Muscle layer of colon (tissue), 2 donors: ENCODE data around the gene MROH2B.
"Not testable (repeated sequence)": the region's sequence is repeated elsewhere in the genome, so short reads cannot be mapped to it uniquely, and the experiment has no call there.

Source experiments
- H3K27ac ChIP-seq: one replicate; pipeline ENCODE4 v1.7.0; 2013; ENCODE audit warnings: low read depth, mild to moderate bottlenecking, low read length, moderate library complexity
- H3K27me3 ChIP-seq, 2 donors: one replicate each; pipeline ENCODE4 v1.7.0; 2013; ENCODE audit warnings: low read length in 2 of 2, mild to moderate bottlenecking in 2 of 2; ENCODE audit not compliant: insufficient read depth in 2 of 2, control insufficient read depth in 1 of 2
- H3K36me3 ChIP-seq: one replicate; pipeline ENCODE4 v1.7.0; 2013; ENCODE audit warnings: mild to moderate bottlenecking, low read length; ENCODE audit not compliant: insufficient read depth
- H3K4me1 ChIP-seq: one replicate; pipeline ENCODE4 v1.7.0; 2013; ENCODE audit warnings: mild to moderate bottlenecking, low read length; ENCODE audit not compliant: insufficient read depth
- H3K4me3 ChIP-seq, 2 donors: one replicate each; pipeline ENCODE4 v1.7.0; 2013; ENCODE audit warnings: low read length in 2 of 2, low read depth in 1 of 2, mild to moderate bottlenecking in 1 of 2, moderate library complexity in 1 of 2
- H3K9ac ChIP-seq: one replicate; pipeline ENCODE4 v1.7.0; 2013; ENCODE audit warnings: low read length
- H3K9me3 ChIP-seq: one replicate; pipeline ENCODE4 v1.7.0; 2013; ENCODE audit warnings: mild to moderate bottlenecking, low read length
- donor health status: abdominal sarcoma.
- donor health status: Adenocarcinoma of cecum.

Gene MROH2B

GRCh38 chr5:41087461-41087860 lies 16.3 kb upstream of the MROH2B start:
- no peaks in the 10 kb centered on the region for H3K27me3 ChIP-seq
- peaks cover 5% of the 10 kb centered on the region for H3K9me3 ChIP-seq
- no peak overlapping the region for H3K27ac ChIP-seq
- no peaks in the 10 kb centered on the region for H3K36me3 ChIP-seq
- H3K4me3 ChIP-seq, result no peak overlapping the region
- H3K9ac ChIP-seq, result no peak overlapping the region
- H3K4me1 ChIP-seq, result no peaks in the 10 kb centered on the region

DNA sequence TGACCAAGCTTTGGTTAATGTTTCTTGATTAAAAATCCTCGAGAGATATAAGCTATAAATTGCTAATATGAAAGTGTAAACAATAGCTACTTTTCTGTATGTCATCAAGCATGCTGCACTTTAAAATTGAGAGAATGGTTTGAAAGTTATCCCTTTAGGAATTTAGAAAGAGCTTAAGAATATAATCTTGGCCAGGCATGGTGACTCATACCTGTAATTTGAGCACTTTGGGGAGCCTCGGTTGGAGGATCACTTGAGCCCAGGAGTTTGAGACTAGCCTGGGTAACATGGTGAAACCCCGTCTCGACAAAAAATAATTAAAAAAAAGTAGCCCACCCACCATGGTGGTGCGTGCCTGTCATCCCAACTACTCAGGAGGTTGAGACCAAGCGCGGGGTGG lies 12.2 kb upstream of the MROH2B start:
- H3K36me3 ChIP-seq, result no peaks in the 10 kb centered on the region
- H3K27me3 ChIP-seq, result no peaks in the 10 kb centered on the region
- no peak overlapping the region for H3K9ac ChIP-seq
- peaks cover 5% of the 10 kb centered on the region for H3K9me3 ChIP-seq
- no peak overlapping the region for H3K4me3 ChIP-seq
- H3K27ac ChIP-seq, result no peak overlapping the region
- H3K4me1 ChIP-seq, result no peaks in the 10 kb centered on the region

GRCh38 chr5:41071975-41072374 lies 833 bp upstream of the MROH2B start:
- no peak overlapping the region for H3K9ac ChIP-seq
- no peaks in the 10 kb centered on the region for H3K36me3 ChIP-seq
- no peaks in the 10 kb centered on the region for H3K4me1 ChIP-seq
- no peak overlapping the region for H3K4me3 ChIP-seq
- H3K27me3 ChIP-seq, result no peaks in the 10 kb centered on the region
- H3K9me3 ChIP-seq, result no peaks in the 10 kb centered on the region
- H3K27ac ChIP-seq, result no peak overlapping the region

DNA sequence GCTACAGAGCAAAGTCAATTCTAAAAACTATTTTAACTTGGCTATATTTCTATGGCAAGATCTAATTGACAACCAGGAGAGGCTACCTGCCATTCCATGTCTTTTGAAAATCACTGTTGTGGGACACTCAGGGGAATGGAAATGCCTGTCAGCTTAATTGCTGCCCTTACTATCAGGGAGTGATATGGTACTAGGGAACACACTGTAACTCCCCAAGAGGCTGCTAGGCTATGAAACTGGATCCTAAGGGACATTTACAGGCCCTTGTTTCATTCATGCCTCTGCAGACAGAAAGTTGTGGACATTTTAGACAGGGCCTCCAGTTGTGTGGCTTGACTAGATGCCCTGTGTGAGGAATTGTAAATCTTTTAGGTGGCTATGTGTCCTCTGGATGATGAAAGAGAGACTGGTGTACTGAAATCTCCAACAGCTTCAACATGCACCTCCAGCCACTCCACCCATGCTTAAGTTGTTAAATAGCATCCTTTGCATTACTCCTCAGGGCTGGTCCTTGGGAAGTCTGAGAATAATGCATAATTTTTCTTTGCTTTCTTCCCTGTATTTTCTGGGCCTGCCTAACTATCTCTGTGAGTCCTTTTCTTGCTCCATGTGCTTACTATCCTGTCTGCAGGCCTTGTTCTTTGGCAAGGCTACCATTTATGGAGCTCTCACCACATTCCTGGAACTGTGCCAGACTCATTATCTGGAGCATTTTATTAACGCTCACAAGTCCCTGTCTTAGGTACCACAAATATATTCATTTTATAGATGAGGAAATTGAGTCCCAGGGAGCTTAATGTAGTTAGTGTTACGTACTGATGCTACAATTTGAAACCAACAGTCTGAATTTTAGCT lies 3.2 kb downstream of the MROH2B start:
- Histone ChIP-seq H3K4me3 (no peak overlapping the region), H3K9me3 (no peaks in the 10 kb centered on the region), H3K27ac (no peak overlapping the region), H3K36me3 (no peaks in the 10 kb centered on the region), H3K4me1 (no peaks in the 10 kb centered on the region), H3K27me3 (no peaks in the 10 kb centered on the region), H3K9ac (no peak overlapping the region)

DNA sequence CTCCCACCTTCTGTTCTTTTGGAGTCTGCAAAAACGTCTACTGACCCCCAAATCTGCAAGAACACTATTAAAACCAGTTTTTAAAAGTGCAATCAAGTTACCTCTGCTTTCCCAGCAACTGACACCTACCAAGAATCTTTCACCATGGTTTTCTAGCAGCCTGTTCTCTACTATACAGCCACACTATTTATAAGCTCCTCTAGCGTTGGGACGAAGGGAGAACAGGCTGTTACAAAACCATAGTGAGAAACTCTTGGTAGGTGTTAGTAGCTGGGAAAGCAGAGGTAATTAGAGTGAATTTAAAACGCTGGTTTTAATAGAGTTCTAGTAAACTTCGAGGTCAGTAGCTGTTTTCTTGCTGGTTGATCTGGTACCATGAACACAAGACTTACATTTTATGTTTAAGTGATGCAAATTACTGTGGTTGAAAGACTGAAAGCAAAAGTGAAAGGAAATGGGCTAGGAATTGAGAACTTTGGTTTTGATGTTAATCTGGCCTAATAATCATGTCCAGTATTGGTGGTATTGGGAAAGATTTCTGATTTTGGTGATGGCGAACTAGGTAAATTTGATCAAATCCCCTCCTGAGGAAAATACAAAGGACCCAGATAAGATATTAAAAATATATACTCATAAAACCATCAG lies 5.3 kb downstream of the MROH2B start:
- no peak overlapping the region for H3K27ac ChIP-seq

GRCh38 chr5:41057940-41058339 lies 13.2 kb downstream of the MROH2B start:
- no peak overlapping the region for H3K9ac ChIP-seq
- no peaks in the 10 kb centered on the region for H3K4me1 ChIP-seq
- H3K36me3 ChIP-seq, result no peaks in the 10 kb centered on the region
- no peaks in the 10 kb centered on the region for H3K9me3 ChIP-seq
- H3K4me3 ChIP-seq, result no peak overlapping the region
- no peak overlapping the region for H3K27ac ChIP-seq
- no peaks in the 10 kb centered on the region for H3K27me3 ChIP-seq

More for the DNA sequence above, 5.3 kb downstream of the MROH2B start:
- Histone ChIP-seq H3K4me1 (no peaks in the 10 kb centered on the region), H3K27me3 (no peaks in the 10 kb centered on the region), H3K9me3 (no peaks in the 10 kb centered on the region), H3K9ac (no peak overlapping the region), H3K36me3 (no peaks in the 10 kb centered on the region), H3K4me3 (no peak overlapping the region)

DNA sequence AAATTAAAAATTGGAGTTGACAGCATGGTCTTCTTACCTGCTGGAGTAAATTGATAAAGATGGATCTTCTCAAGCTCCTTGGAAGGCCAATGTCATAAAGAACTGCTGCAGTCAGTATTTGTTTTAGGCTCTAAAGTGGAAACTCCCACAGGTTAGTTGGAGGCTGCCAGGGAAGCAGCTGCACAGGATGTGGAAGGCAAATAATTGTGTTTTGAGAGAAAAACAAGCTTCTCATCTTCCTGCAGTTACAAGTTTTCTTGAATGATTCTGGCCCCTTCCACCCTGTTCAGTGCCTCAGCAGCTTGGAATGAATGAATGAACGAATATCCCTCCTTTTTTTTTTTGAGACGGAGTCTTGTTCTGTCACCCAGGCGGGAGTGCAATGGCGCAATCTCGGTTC lies 13.9 kb downstream of the MROH2B start:
- H3K4me1 ChIP-seq, result no peaks in the 10 kb centered on the region
- no peaks in the 10 kb centered on the region for H3K27me3 ChIP-seq
- no peaks in the 10 kb centered on the region for H3K36me3 ChIP-seq
- no peaks in the 10 kb centered on the region for H3K9me3 ChIP-seq
- no peak overlapping the region for H3K27ac ChIP-seq
- H3K4me3 ChIP-seq, result no peak overlapping the region
- no peak overlapping the region for H3K9ac ChIP-seq

- no peaks in the 10 kb centered on the region for H3K9me3 ChIP-seq
- H3K27me3 ChIP-seq, result no peaks in the 10 kb centered on the region
- no peaks in the 10 kb centered on the region for H3K4me1 ChIP-seq
- no peak overlapping the region for H3K9ac ChIP-seq
- H3K4me3 ChIP-seq, result no peak overlapping the region
- H3K27ac ChIP-seq, result no peak overlapping the region
- H3K36me3 ChIP-seq, result no peaks in the 10 kb centered on the region
These were observed 22.2 kb downstream of the MROH2B start for GRCh38 chr5:41048986-41049385.

DNA sequence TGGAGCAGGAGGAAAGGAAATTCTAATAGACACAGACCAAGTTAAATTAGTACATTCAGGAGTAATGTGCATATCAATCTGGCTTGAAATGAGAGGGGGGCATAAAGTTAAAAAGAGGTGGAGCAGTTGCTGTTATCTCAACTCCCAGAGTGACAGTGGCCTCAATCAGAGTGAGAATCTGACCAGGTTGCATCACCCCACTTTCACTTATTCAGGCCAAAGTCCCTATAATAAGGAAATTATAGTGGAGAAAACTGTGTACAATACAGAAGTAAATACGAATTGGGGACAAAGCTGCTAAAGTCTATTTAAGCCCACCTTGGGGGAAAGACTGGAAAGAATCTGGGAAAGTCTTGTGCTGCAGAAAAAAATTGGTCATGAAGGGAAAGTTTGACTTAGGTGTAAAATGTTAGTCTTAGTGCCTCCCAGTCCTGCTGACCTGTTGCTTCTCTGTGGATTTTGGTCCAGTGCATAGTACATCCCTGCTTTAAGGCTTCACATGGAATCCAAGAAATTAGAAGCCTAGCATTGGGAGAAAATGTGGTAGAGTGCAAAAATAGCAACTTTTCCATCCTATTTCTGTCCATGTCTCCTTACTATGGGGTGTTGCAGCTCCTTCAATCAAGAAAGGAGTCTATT lies 27.9 kb downstream of the MROH2B start:
- Histone ChIP-seq H3K9ac (no peak overlapping the region), H3K4me3 (no peak overlapping the region), H3K36me3 (no peaks in the 10 kb centered on the region), H3K27me3 (no peaks in the 10 kb centered on the region), H3K27ac (no peak overlapping the region), H3K9me3 (no peaks in the 10 kb centered on the region), H3K4me1 (no peaks in the 10 kb centered on the region)

GRCh38 chr5:41032973-41033372 lies 38.2 kb downstream of the MROH2B start:
- Histone ChIP-seq H3K9ac (no peak overlapping the region), H3K27ac (no peak overlapping the region), H3K4me3 (no peak overlapping the region), H3K27me3 (no peaks in the 10 kb centered on the region), H3K9me3 (no peaks in the 10 kb centered on the region), H3K36me3 (no peaks in the 10 kb centered on the region), H3K4me1 (no peaks in the 10 kb centered on the region)

GRCh38 chr5:41022600-41022999 lies 48.5 kb downstream of the MROH2B start:
- H3K4me1 ChIP-seq, H3K9me3 ChIP-seq, H3K27me3 ChIP-seq, H3K36me3 ChIP-seq, H3K27ac ChIP-seq, H3K9ac ChIP-seq, H3K4me3 ChIP-seq: not testable (repeated sequence)
